Measurements from ENCODE around the gene PPARD.

DNA sequence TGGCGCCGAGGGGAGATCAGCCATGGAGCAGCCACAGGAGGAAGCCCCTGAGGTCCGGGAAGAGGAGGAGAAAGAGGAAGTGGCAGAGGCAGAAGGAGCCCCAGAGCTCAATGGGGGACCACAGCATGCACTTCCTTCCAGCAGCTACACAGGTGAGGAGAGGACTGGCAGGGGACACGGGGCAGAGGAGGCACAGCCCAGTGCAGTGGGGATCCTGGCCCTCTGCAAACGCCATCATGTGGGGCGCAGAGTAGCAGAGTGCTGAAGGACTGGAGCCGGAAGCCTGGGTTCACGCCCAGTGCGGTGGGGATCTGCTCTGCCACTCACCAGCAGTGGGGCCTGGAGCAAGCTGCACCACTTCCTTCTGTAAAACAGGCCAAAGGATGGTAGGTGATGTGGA, 68.7 kb downstream of the PPARD start:
- TF ChIP-seq, protein P1, sequence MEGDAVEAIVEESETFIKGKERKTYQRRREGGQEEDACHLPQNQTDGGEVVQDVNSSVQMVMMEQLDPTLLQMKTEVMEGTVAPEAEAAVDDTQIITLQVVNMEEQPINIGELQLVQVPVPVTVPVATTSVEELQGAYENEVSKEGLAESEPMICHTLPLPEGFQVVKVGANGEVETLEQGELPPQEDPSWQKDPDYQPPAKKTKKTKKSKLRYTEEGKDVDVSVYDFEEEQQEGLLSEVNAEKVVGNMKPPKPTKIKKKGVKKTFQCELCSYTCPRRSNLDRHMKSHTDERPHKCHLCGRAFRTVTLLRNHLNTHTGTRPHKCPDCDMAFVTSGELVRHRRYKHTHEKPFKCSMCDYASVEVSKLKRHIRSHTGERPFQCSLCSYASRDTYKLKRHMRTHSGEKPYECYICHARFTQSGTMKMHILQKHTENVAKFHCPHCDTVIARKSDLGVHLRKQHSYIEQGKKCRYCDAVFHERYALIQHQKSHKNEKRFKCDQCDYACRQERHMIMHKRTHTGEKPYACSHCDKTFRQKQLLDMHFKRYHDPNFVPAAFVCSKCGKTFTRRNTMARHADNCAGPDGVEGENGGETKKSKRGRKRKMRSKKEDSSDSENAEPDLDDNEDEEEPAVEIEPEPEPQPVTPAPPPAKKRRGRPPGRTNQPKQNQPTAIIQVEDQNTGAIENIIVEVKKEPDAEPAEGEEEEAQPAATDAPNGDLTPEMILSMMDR (IDR thresholded peaks at IDR 0.05; ENCODE audit: low read depth, low read length), result no peak
- TF ChIP-seq EZH2phosphoT487 (IDR thresholded peaks at IDR 0.05; ENCODE audit: low read depth), result no peak
